GM23248 (cell line): Measurements from ENCODE around the gene SCTR. TPM values are rescaled to one million over a fixed set of nuclear protein-coding genes. Genes with fewer than 3 reads are reported as not detected.
A peak's percentile ranks its signal among the peaks of the same experiment; 100 is the strongest.

Source experiments
- DNase-seq: peaks from one replicate; pipeline ENCODE4 v3.0.0-alpha.2; 2015
- H2AFZ ChIP-seq: fragments of 200-600 bp; sonication (generic); 2 replicates; pipeline ENCODE4 v1.6.1; 2016; ENCODE audit warnings: antibody characterized with exemption
- H3F3A ChIP-seq: fragments of 200-600 bp; sonication (generic); 2 replicates; pipeline ENCODE4 v1.6.1; 2016; ENCODE audit warnings: mild to moderate bottlenecking, antibody characterized with exemption, mixed run types; ENCODE audit not compliant: insufficient read depth
- H3K27ac ChIP-seq: fragments of 200-600 bp; sonication (generic); 2 replicates; pipeline ENCODE4 v1.5.1; 2016; ENCODE audit warnings: mild to moderate bottlenecking
- H3K27me3 ChIP-seq: fragments of 200-600 bp; sonication (generic); replicated peaks from 2 replicates; pipeline ENCODE4 v1.6.1; 2016; ENCODE audit warnings: mild to moderate bottlenecking; ENCODE audit not compliant: insufficient read depth
- H3K36me3 ChIP-seq: fragments of 200-600 bp; sonication (generic); 2 replicates; pipeline ENCODE4 v1.6.1; 2016; ENCODE audit warnings: low read depth, mild to moderate bottlenecking
- H3K4me1 ChIP-seq: fragments of 200-600 bp; sonication (generic); 2 replicates; pipeline ENCODE4 v1.6.1; 2016; ENCODE audit warnings: mild to moderate bottlenecking; ENCODE audit not compliant: insufficient read depth
- H3K4me2 ChIP-seq: fragments of 200-600 bp; sonication (generic); one replicate; pipeline ENCODE4 v1.6.1; 2016; ENCODE audit warnings: mild to moderate bottlenecking; ENCODE audit not compliant: unreplicated experiment
- H3K4me3 ChIP-seq: fragments of 200-600 bp; sonication (generic); 2 replicates; pipeline ENCODE4 v1.5.1; 2016; ENCODE audit warnings: mild to moderate bottlenecking
- H3K79me2 ChIP-seq: fragments of 200-600 bp; sonication (generic); 2 replicates; pipeline ENCODE4 v1.6.1; 2016; ENCODE audit warnings: mild to moderate bottlenecking; ENCODE audit not compliant: insufficient read depth
- H3K9ac ChIP-seq: fragments of 200-600 bp; sonication (generic); 2 replicates; pipeline ENCODE4 v1.6.1; 2016; ENCODE audit warnings: mild to moderate bottlenecking
- H3K9me2 ChIP-seq: fragments of 200-600 bp; sonication (generic); 2 replicates; pipeline ENCODE4 v1.6.1; 2016; ENCODE audit warnings: mixed run types, mild to moderate bottlenecking, moderate library complexity; ENCODE audit not compliant: insufficient read depth
- H3K9me3 ChIP-seq: fragments of 200-600 bp; sonication (generic); one replicate; pipeline ENCODE4 v1.6.1; 2017; ENCODE audit warnings: low read depth
- H4K20me1 ChIP-seq: fragments of 200-600 bp; sonication (generic); 2 replicates; pipeline ENCODE4 v1.6.0; 2016; ENCODE audit not compliant: insufficient read depth
- EZH2 ChIP-seq: fragments of 200-600 bp; sonication (generic); IDR thresholded peaks from 2 replicates; pipeline ENCODE4 v1.6.1; 2018; ENCODE audit warnings: antibody characterized with exemption, mild to moderate bottlenecking; ENCODE audit not compliant: insufficient read depth, poor library complexity, severe bottlenecking
- EZH2phosphoT487 ChIP-seq: fragments of 200-600 bp; sonication (generic); IDR thresholded peaks from 2 replicates; pipeline ENCODE4 v1.6.1; 2018; ENCODE audit warnings: antibody characterized with exemption, moderate library complexity, mild to moderate bottlenecking, low read depth; ENCODE audit not compliant: insufficient read depth
- WGBS, 2 experiments: methylation state at CpG; one replicate each; pipeline ENCODE4 v1.1.6; 2015 to 2017; ENCODE audit warnings: low lambda C conversion rate in 2 of 2, low coverage in 1 of 2; ENCODE audit errors: missing lambda C conversion rate in 2 of 2; 5-methylcytosine and 5-hydroxymethylcytosine counted together
- in situ Hi-C: fragments of 300-500 bp; cut with MboI; formaldehyde crosslinking; loops from 2 replicates; pipeline ENCODE4 v1.15.0; 2020
- polyA plus RNA-seq: library from polyadenylated mRNA; unstranded; fragments of >200 nt; fragmentation: Nextera tagmentation; extraction: Ambion mirVana; gene quantifications from 2 replicates; pipeline ENCODE4 v1.2.1, GENCODE V29; 2016
- total RNA-seq: library from RNA; depleted of rRNA; stranded (reverse); fragments of >200 nt; shearing (Covaris generic); gene quantifications from 2 replicates; pipeline ENCODE4 v1.2.3, GENCODE V29; 2014

The SCTR gene
- total and polyA plus RNA-seq, 2 experiments from 2014 or later, result not detected

DNA sequence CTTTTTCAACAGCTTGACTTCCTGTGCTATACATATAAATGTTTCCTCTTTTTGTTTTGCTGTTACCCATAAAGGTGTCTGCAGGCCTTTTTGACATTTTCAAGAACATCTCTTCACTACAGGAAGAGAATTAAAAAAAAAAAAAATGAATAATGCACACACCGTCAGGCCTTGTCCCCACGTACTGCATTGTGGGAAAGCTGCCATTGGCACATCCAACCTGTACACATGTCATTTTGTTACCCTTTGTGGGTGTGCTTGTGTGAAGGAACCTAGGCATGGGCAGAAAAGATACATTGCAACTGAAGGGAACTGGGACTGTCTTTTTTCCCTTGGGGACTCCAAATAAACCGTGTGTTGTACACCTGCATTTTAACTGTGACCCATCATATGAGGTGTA is 109.4 kb downstream of the SCTR start:
- Histone ChIP-seq H3F3A (peaks cover 4% of the 10 kb centered on the region; the same call in 1 of the 2 replicates), H3K9me3 (no peaks in the 10 kb centered on the region), H4K20me1 (no peaks in the 10 kb centered on the region), H3K4me1 (peaks cover 10% of the 10 kb centered on the region), H2AFZ (no peak overlapping the region), H3K27ac (no peak overlapping the region), H3K4me2 (no peak overlapping the region), H3K79me2 (no peaks in the 10 kb centered on the region), H3K27me3 (peaks cover 13% of the 10 kb centered on the region; the same call in 1 of the 2 replicates), H3K9me2 (no peaks in the 10 kb centered on the region), H3K4me3 (no peak overlapping the region), H3K9ac (no peak overlapping the region), H3K36me3 (no peaks in the 10 kb centered on the region)
- in situ Hi-C loops, result no loop called here
- DNase-seq, result no peak
- no peak for TF ChIP-seq EZH2phosphoT487
- no peak for TF ChIP-seq EZH2
- 59 to 73% methylated on average over 3 of the region's 3 CpGs for WGBS, 2 experiments

GRCh38 chr2:119409506-119409905 is 114.8 kb downstream of the SCTR start:
- TF ChIP-seq EZH2 (no peak), EZH2phosphoT487 (no peak)
- no peaks in the 10 kb centered on the region for H3K9me3 ChIP-seq
- no peaks in the 10 kb centered on the region for H4K20me1 ChIP-seq
- H3K4me1 ChIP-seq, result no peaks in the 10 kb centered on the region
- DNase-seq, result no peak
- H3K4me3 ChIP-seq, result no peak overlapping the region
- in situ Hi-C loops, result loop anchor here (5.0 to 10.0 kb wide), 2 partner anchors 63 to 245 kb away; no protein-coding TSS in a partner anchor
- H3K4me2 ChIP-seq, result no peak overlapping the region
- H3K27ac ChIP-seq, result no peak overlapping the region
- H3K27me3 ChIP-seq, result peaks cover 15% of the 10 kb centered on the region; the same call in 1 of the 2 replicates
- peaks cover 4% of the 10 kb centered on the region; the same call in 1 of the 2 replicates for H3F3A ChIP-seq
- no peaks in the 10 kb centered on the region for H3K9me2 ChIP-seq
- no peaks in the 10 kb centered on the region for H3K79me2 ChIP-seq
- no peak overlapping the region for H3K9ac ChIP-seq
- H2AFZ ChIP-seq, result no peak overlapping the region
- H3K36me3 ChIP-seq, result no peaks in the 10 kb centered on the region
- WGBS, 2 experiments, result 61 to 62% methylated on average over 4 of the region's 4 CpGs

DNA sequence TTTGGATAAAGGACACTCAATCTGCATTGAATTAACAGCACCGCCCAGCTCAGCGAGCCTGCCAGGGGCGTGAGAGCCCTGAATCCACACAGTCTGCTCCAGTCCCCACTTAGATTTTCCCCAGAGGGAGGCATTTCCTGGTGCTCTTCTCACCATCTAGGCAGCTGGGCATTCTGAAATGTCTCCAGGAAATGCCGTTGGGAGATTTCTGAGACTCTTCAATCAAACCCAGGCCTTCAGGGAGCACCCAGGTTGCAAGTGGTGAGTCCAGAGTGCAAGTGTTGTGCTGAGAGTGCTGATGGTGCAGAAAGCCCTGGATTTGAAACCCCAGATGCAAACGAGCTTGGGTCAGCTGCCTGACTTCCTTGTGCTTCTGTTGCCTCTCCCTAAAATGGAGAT is 116.1 kb downstream of the SCTR start:
- Histone ChIP-seq H4K20me1 (no peaks in the 10 kb centered on the region), H3K4me3 (no peak overlapping the region), H3F3A (no peaks in the 10 kb centered on the region), H3K4me2 (no peak overlapping the region), H3K36me3 (no peaks in the 10 kb centered on the region), H3K9me2 (no peaks in the 10 kb centered on the region), H3K27me3 (peaks cover 15% of the 10 kb centered on the region; the same call in 1 of the 2 replicates), H3K27ac (no peak overlapping the region), H3K79me2 (no peaks in the 10 kb centered on the region), H3K4me1 (no peaks in the 10 kb centered on the region), H2AFZ (peak overlapping the region; percentile 20; the same call in 1 of the 2 replicates), H3K9ac (no peak overlapping the region), H3K9me3 (no peaks in the 10 kb centered on the region)
- DNase-seq, result peak; percentile 24
- in situ Hi-C loops, result loop anchor here (5.0 to 10.0 kb wide), 2 partner anchors 64 to 247 kb away; no protein-coding TSS in a partner anchor
- WGBS, 2 experiments, result 10 to 15% methylated on average over 5 of the region's 5 CpGs
- TF ChIP-seq EZH2 (no peak), EZH2phosphoT487 (no peak)

GRCh38 chr2:119407430-119408220 is 116.7 kb downstream of the SCTR start:
- H3K4me1 ChIP-seq, result no peaks in the 10 kb centered on the region
- no peaks in the 10 kb centered on the region for H3K9me3 ChIP-seq
- H3K79me2 ChIP-seq, result no peaks in the 10 kb centered on the region
- no peak overlapping the region for H3K27ac ChIP-seq
- no peak overlapping the region; the same call in 1 of the 2 replicates for H2AFZ ChIP-seq
- H3K9ac ChIP-seq, result no peak overlapping the region
- in situ Hi-C loops, result loop anchor here (5.0 to 10.0 kb wide), 2 partner anchors 65 to 247 kb away; no protein-coding TSS in a partner anchor
- no peaks in the 10 kb centered on the region for H3K9me2 ChIP-seq
- no peaks in the 10 kb centered on the region for H3F3A ChIP-seq
- no peaks in the 10 kb centered on the region for H3K36me3 ChIP-seq
- H3K4me2 ChIP-seq, result no peak overlapping the region
- no peaks in the 10 kb centered on the region for H4K20me1 ChIP-seq
- H3K4me3 ChIP-seq, result no peak overlapping the region
- 44% methylated on average over 7 of the region's 7 CpGs for WGBS, 2 experiments
- DNase-seq, result peak; percentile 71
- peaks cover 15% of the 10 kb centered on the region; the same call in 1 of the 2 replicates for H3K27me3 ChIP-seq
- no peak for TF ChIP-seq EZH2
- TF ChIP-seq EZH2phosphoT487, result no peak
